Brain microvascular endothelial cell (primary cell): Measurements from ENCODE around the gene MAP4.

Source experiments
- DNase-seq: peaks from one replicate; pipeline ENCODE4 v3.0.0-alpha.2; 2020
- H3K27ac ChIP-seq: fragments of 250-450 bp; sonication (Bioruptor Pico); 2 replicates; pipeline ENCODE4 v1.5.1; 2020; ENCODE audit warnings: mild to moderate bottlenecking, moderate library complexity
- H3K27me3 ChIP-seq: fragments of 250-450 bp; sonication (Bioruptor Pico); replicated peaks from 2 replicates; pipeline ENCODE4 v1.5.1; 2020; ENCODE audit warnings: mild to moderate bottlenecking
- H3K36me3 ChIP-seq: fragments of 250-450 bp; sonication (Bioruptor Pico); replicated peaks from 2 replicates; pipeline ENCODE4 v1.5.1; 2020; ENCODE audit warnings: mild to moderate bottlenecking
- H3K4me3 ChIP-seq: 2 replicates; pipeline ENCODE4 v1.5.1; 2011; ENCODE audit warnings: low read depth, mild to moderate bottlenecking, control low read depth, low read length, moderate library complexity
- in situ Hi-C: cut with HindIII; loops from 2 replicates; pipeline ENCODE4 v1.10.0; 2017; ENCODE audit warnings: low sequenced_read_pairs, low pct_ligation_motif_present
- TF ChIP-seq, protein P1 (sequence below): IDR thresholded peaks from 2 replicates; pipeline ENCODE4 v1.5.1; 2011; ENCODE audit warnings: low read depth, mild to moderate bottlenecking, moderate library complexity, low read length, control low read depth, inconsistent platforms; ENCODE audit errors: missing control alignments

The MAP4 gene

DNA sequence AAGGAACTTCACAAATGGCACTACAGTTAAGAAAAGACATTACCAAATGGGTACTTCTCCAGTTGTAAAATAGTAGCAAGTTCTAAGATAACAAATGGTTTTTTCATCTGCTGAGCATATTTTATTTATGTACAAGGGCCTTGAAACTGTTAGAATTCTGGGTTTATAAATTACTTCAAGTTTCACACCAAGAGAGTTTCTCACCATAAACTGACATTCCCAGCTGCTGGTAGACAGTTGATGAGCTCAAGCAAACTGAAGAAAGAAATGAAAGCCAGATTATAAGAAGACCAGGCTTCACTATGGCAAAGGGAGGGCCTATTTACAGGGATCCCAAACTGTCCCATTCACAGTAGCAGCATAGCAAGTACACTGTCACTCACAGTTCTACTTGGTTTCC, 113.5 kb downstream of the MAP4 start:
- DNase-seq, result no peak
- Histone ChIP-seq H3K36me3 (peaks cover 19% of the 10 kb centered on the region), H3K27me3 (no peaks in the 10 kb centered on the region), H3K4me3 (no peak overlapping the region), H3K27ac (no peak overlapping the region)
- TF ChIP-seq, protein P1, sequence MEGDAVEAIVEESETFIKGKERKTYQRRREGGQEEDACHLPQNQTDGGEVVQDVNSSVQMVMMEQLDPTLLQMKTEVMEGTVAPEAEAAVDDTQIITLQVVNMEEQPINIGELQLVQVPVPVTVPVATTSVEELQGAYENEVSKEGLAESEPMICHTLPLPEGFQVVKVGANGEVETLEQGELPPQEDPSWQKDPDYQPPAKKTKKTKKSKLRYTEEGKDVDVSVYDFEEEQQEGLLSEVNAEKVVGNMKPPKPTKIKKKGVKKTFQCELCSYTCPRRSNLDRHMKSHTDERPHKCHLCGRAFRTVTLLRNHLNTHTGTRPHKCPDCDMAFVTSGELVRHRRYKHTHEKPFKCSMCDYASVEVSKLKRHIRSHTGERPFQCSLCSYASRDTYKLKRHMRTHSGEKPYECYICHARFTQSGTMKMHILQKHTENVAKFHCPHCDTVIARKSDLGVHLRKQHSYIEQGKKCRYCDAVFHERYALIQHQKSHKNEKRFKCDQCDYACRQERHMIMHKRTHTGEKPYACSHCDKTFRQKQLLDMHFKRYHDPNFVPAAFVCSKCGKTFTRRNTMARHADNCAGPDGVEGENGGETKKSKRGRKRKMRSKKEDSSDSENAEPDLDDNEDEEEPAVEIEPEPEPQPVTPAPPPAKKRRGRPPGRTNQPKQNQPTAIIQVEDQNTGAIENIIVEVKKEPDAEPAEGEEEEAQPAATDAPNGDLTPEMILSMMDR, result no peak
- in situ Hi-C loops, result no loop called here

DNA sequence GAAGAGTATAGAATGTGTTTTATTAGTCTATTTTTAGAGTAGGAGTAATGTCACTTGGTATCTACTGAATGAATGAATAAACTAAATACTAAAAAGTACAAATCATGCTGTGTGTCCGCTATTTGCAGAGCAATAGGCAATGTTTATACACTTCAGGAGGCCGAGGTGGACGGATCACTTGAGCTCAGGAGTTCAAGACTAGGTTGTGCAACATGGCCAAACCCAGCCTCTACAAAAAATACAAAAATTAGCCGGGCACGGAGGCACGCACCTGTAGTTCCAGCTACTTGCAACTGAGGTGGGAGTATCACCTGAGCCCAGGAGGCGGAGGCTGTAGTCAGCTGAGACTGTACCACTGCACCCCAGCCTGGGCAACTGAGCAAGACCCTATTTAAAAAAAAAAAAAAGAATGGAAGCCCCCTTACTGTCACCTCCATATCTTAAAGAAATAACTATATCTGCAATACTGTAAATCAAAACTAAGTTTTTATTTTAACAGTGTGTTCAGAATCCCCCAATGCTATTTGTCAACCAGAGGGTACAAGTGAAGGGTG, 114.9 kb downstream of the MAP4 start:
- in situ Hi-C loops, result no loop called here
- H3K36me3 ChIP-seq, result peaks cover 25% of the 10 kb centered on the region
- no peak for DNase-seq
- TF ChIP-seq, protein P1, result no peak
- no peak overlapping the region for H3K4me3 ChIP-seq
- H3K27ac ChIP-seq, result no peak overlapping the region
- no peaks in the 10 kb centered on the region for H3K27me3 ChIP-seq

DNA sequence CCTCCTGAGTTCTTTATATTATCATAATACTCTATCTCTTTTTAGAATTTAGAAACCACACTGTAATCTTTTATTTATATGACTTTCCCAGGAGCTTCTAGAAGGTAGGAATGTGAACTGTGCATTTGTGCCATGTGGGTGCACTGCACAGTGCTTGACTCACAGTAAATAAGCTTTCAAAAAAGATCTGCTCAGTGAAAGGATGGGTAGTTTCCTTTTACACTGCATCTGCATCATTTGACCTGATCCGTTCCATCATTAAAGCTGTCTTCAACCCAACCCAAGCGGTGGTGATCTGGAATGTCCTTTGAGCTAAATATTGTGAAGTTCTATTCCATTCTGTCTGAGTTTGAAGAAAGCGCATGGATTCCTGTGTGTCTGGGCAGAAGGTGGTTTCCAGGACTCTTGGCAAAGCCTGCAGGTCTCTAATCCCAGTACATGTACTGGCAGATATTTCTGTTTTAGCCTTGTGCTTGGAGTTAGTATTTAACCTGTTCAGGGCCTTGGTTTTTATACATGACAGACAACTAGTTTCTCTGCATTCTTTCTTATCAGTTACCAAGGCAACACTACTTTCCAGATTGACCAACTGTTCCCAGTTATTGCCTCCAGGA, 116.6 kb downstream of the MAP4 start:
- Histone ChIP-seq H3K4me3 (no peak overlapping the region), H3K36me3 (peaks cover 20% of the 10 kb centered on the region), H3K27ac (no peak overlapping the region), H3K27me3 (no peaks in the 10 kb centered on the region)
- in situ Hi-C loops, result no loop called here
- TF ChIP-seq, protein P1, result no peak
- no peak for DNase-seq

DNA sequence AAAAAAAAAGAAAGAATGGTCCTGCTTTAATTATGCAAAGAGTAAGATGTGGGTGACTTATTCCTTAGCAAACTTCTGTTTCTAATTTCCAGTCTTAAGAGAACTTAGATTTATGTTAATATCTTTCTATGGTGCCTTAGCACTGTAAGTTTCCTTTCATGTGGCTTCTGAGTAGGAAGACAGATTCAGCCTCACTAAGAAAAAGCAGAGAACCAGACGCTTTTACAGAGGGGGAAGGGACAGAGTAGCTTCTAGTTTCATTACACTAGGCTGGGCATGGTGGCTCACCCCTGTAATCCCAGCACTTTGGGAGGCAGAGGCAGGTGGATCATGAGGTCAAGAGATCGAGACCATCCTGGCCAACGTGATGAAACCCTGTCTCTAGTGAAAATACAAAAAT, 118.3 kb downstream of the MAP4 start:
- Histone ChIP-seq H3K36me3 (peaks cover 20% of the 10 kb centered on the region), H3K4me3 (no peak overlapping the region), H3K27ac (no peak overlapping the region), H3K27me3 (no peaks in the 10 kb centered on the region)
- in situ Hi-C loops, result no loop called here
- TF ChIP-seq, protein P1, result no peak
- DNase-seq, result no peak

DNA sequence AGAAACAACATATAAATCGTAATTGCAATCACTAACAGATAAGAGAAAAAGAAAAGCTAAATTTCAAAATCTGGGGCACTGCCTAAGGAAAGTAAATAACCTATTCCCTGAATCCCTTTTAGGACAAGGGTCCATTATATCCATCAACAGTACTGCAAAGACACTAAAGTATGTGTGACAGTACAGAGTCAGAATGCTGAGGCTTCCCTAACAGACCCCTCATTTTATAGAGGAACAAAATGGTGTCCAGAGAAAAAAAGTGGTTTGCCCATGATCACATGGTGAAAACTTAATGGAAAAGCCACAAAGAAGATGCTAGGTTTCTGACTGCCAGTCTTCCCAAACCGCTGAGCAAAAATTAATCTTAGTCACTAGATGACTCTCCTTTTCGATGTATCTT, 119.5 kb downstream of the MAP4 start:
- TF ChIP-seq, protein P1, result no peak
- in situ Hi-C loops, result no loop called here
- Histone ChIP-seq H3K27ac (no peak overlapping the region), H3K27me3 (no peaks in the 10 kb centered on the region), H3K36me3 (peaks cover 23% of the 10 kb centered on the region), H3K4me3 (no peak overlapping the region)
- no peak for DNase-seq

DNA sequence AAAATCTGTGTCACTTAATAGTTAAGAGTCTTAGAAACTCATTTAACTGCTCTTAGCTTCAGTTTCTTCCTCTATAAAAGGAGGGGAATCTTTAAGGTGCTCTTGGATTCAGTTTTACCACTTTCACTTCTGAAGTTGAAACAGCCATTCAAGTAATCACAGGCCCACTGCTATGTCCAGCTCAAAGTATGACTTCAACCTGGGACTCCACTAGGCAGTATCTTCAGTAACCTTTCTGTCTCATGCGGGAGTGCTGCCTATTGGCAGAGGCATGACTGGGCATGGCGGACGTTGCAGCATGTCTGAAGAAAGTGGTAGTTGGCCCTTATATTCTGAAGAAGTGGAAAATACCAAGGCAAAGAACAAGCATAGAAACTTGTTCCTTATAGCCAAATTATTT, 121.0 kb downstream of the MAP4 start:
- DNase-seq, result no peak
- TF ChIP-seq, protein P1, result no peak

More for the DNA sequence above, 121.0 kb downstream of the MAP4 start:
- H3K36me3 ChIP-seq, result peaks cover 35% of the 10 kb centered on the region
- no peak overlapping the region for H3K27ac ChIP-seq
- H3K4me3 ChIP-seq, result no peak overlapping the region
- in situ Hi-C loops, result no loop called here
- H3K27me3 ChIP-seq, result no peaks in the 10 kb centered on the region
